Astrocyte of the spinal cord (primary cell): ENCODE measurements around the gene SLC22A8.

ENCODE experiments used
- DNase-seq: peaks from one replicate; pipeline ENCODE4 v3.0.0; 2011; ENCODE audit warnings: low read depth, low spot score
- H3K4me3 ChIP-seq: 2 replicates; pipeline ENCODE4 v1.5.1; 2011; ENCODE audit warnings: low read depth, mild to moderate bottlenecking, low read length, moderate library complexity
- in situ Hi-C: cut with HindIII; loops from 2 replicates; pipeline ENCODE4 v1.10.0; 2017; ENCODE audit warnings: low sequenced_read_pairs
- TF ChIP-seq, protein P1 (sequence below): IDR thresholded peaks from 2 replicates; pipeline ENCODE4 v1.5.1; 2012; ENCODE audit warnings: low read depth, mild to moderate bottlenecking, low read length, inconsistent platforms

Gene SLC22A8

DNA sequence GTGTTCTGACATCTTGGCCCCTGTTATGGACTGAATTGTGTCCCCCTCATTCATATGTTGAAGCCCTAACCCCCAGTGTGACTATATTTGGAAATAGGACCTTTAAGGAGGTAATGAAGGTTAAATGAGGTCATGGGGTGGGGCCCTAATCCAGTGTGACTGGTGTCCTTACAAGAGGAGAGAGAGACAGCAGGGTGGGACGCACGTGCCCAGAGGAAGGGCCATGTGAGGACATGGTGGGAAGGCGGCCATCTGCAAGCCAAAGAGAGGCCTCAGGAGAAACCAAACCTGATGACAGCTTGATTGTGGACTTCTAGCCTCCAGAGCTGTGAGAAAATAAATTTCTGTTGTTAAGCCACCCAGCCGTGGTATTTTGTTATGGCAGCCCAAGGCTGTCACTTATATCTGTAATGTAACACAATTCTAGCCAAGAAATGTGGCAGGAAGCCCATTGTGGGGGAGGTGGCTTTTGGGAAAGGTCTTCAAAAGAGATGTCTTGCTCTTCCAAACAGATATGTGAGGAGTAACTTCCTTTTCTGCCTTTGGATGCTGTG lies 54.5 kb downstream of the SLC22A8 start:
- TF ChIP-seq, protein P1, sequence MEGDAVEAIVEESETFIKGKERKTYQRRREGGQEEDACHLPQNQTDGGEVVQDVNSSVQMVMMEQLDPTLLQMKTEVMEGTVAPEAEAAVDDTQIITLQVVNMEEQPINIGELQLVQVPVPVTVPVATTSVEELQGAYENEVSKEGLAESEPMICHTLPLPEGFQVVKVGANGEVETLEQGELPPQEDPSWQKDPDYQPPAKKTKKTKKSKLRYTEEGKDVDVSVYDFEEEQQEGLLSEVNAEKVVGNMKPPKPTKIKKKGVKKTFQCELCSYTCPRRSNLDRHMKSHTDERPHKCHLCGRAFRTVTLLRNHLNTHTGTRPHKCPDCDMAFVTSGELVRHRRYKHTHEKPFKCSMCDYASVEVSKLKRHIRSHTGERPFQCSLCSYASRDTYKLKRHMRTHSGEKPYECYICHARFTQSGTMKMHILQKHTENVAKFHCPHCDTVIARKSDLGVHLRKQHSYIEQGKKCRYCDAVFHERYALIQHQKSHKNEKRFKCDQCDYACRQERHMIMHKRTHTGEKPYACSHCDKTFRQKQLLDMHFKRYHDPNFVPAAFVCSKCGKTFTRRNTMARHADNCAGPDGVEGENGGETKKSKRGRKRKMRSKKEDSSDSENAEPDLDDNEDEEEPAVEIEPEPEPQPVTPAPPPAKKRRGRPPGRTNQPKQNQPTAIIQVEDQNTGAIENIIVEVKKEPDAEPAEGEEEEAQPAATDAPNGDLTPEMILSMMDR: no peak
- no peak for DNase-seq
- in situ Hi-C loops: no loop called here
- H3K4me3 ChIP-seq: no peak overlapping the region

DNA sequence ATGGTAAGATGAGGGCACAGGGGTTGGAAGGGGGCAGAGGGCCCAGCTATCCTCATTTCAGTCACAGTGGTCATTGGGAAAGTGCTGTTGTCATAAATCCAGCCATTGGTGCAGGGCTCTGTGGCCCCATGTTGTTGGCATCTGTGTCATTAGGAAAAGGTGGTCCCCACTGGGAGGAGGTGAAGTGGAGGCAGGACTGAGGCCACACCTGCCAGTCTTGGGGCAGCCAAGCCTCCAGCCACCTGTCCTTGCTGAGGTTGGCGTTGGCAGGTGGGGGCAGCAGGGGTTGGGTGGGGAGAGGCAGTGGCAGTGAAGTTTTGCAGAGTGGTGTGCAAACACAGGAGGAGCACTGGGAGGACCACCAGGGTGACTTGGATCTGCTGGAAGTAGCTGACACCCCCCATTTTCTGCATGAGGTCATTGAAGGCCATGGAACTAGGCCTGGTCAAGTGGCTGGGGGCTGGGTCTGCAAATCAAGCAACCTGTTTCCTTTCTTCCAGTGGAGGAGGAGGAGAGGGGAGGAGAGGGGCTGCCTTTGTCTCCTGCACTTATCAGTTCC lies 56.1 kb downstream of the SLC22A8 start:
- H3K4me3 ChIP-seq: no peak overlapping the region
- TF ChIP-seq, protein P1: no peak
- no peak for DNase-seq
- in situ Hi-C loops: no loop called here

GRCh38 chr11:62958547-62959421 lies 56.9 kb downstream of the SLC22A8 start:
- DNase-seq: peak; percentile 20
- in situ Hi-C loops: no loop called here
- TF ChIP-seq, protein P1: no peak
- no peak overlapping the region for H3K4me3 ChIP-seq

- in situ Hi-C loops: no loop called here
- TF ChIP-seq, protein P1: no peak
- DNase-seq: no peak
- H3K4me3 ChIP-seq: no peak overlapping the region
These were observed 58.5 kb downstream of the SLC22A8 start for GRCh38 chr11:62957147-62957546.

DNA sequence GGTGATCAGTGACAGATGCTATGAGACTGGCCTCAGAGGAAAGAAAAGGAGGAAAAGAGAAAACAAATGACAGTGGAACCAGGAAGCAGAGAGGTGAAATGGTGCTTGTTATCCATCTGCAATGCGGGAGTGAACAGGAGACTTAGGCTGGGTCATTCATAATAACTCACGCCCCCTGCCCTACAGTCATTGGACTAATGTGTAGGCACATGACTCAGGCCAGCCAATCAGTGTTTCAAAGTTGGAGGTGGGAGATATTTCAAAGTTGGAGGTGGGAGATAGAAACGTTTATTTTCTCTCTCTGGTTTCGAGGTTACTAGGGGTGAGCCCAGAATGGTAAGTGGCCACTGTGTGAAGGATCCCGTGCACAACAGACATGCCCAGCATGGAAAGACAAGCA lies 61.2 kb downstream of the SLC22A8 start:
- TF ChIP-seq, protein P1: no peak
- in situ Hi-C loops: no loop called here
- no peak for DNase-seq
- H3K4me3 ChIP-seq: no peak overlapping the region

- in situ Hi-C loops: no loop called here
- TF ChIP-seq, protein P1: no peak
- no peak overlapping the region for H3K4me3 ChIP-seq
- no peak for DNase-seq
These were observed 61.8 kb downstream of the SLC22A8 start for GRCh38 chr11:62953811-62954210.
